OCI-LY7 (cell line): ENCODE data around the gene DNASE1L3. TPM values are rescaled to one million over a fixed set of nuclear protein-coding genes. Genes with fewer than 3 reads are reported as not detected.
A peak's percentile ranks its signal among the peaks of the same experiment; 100 is the strongest.

ENCODE experiments used
- BruUV-seq: library from RNA; stranded (reverse); fragments of 400-500 nt; replicated peaks from 2 replicates; lab custom pipeline; 2021; lab: Mats Ljungman, UMichigan
- CTCF ChIA-PET: fragments of 300-600 bp; sonication (Branson Sonifier 250); formaldehyde crosslinking; loops from one replicate; lab custom pipeline; 2022; ENCODE audit warnings: antibody characterized with exemption; ENCODE audit not compliant: unreplicated experiment; lab: Charles Lee
- POLR2A ChIA-PET: fragments of 300-600 bp; sonication (Branson Sonifier 250); formaldehyde crosslinking; loops from one replicate; lab custom pipeline; 2022; ENCODE audit warnings: antibody characterized with exemption; lab: Charles Lee
- DNase-seq: peaks from one replicate; pipeline ENCODE4 v3.0.0-alpha.2; 2015; ENCODE audit warnings: low spot score
- H2AFZ ChIP-seq: fragments of 200-600 bp; sonication (generic), shearing (Covaris generic); 2 replicates; pipeline ENCODE4 v1.6.1; 2014; ENCODE audit warnings: mild to moderate bottlenecking, antibody characterized with exemption, low read length, moderate library complexity
- H3K27ac ChIP-seq: fragments of 200-600 bp; sonication (generic); 2 replicates; pipeline ENCODE4 v1.5.1; 2014; ENCODE audit warnings: mixed run types, low read depth, mild to moderate bottlenecking, moderate library complexity, low read length, inconsistent platforms; ENCODE audit not compliant: poor library complexity, severe bottlenecking
- H3K36me3 ChIP-seq: fragments of 200-600 bp; sonication (generic); 2 replicates; pipeline ENCODE4 v1.6.1; 2014; ENCODE audit warnings: mild to moderate bottlenecking, antibody characterized with exemption, low read length, moderate library complexity, mixed read lengths; ENCODE audit not compliant: insufficient read depth
- H3K4me1 ChIP-seq: fragments of 200-600 bp; sonication (generic); 2 replicates; pipeline ENCODE4 v1.5.1; 2014; ENCODE audit warnings: mild to moderate bottlenecking, low read length; ENCODE audit not compliant: insufficient read depth, poor library complexity, severe bottlenecking
- H3K4me2 ChIP-seq: fragments of 200-600 bp; sonication (generic); 2 replicates; pipeline ENCODE4 v1.6.1; 2014; ENCODE audit warnings: mild to moderate bottlenecking, low read length
- H3K4me3 ChIP-seq: fragments of 200-600 bp; sonication (generic); 2 replicates; pipeline ENCODE4 v1.5.1; 2014; ENCODE audit warnings: mild to moderate bottlenecking, low read depth, low read length; ENCODE audit not compliant: poor library complexity, severe bottlenecking
- H3K79me2 ChIP-seq: fragments of 200-600 bp; sonication (generic); 2 replicates; pipeline ENCODE4 v1.6.1; 2016; ENCODE audit warnings: low read depth, mild to moderate bottlenecking, low read length, moderate library complexity, mixed read lengths; ENCODE audit not compliant: insufficient read depth
- H3K9me2 ChIP-seq: fragments of 200-600 bp; sonication (generic); 2 replicates; pipeline ENCODE4 v1.6.1; 2016; ENCODE audit warnings: mild to moderate bottlenecking, low read length, mixed read lengths; ENCODE audit not compliant: insufficient read depth
- H3K9me3 ChIP-seq: fragments of 200-600 bp; sonication (generic); 2 replicates; pipeline ENCODE4 v1.6.1; 2014; ENCODE audit warnings: mild to moderate bottlenecking, mixed run types, low read length, mixed read lengths
- H4K20me1 ChIP-seq: fragments of 200-600 bp; sonication (generic); 2 replicates; pipeline ENCODE4 v1.6.1; 2014; ENCODE audit warnings: mild to moderate bottlenecking, antibody characterized with exemption, low read length, moderate library complexity, mixed read lengths; ENCODE audit not compliant: insufficient read depth
- CTCF ChIP-seq: fragments of 200-600 bp; sonication (generic); conservative IDR thresholded peaks from 2 replicates; pipeline ENCODE4 v1.5.1; 2014; ENCODE audit warnings: mild to moderate bottlenecking, antibody characterized with exemption, low read length, moderate library complexity, mixed read lengths
- EZH2phosphoT487 ChIP-seq: fragments of 200-600 bp; sonication (generic); IDR thresholded peaks from 2 replicates; pipeline ENCODE4 v1.6.1; 2018; ENCODE audit warnings: low read depth, borderline replicate concordance, mild to moderate bottlenecking, mixed run types, antibody characterized with exemption, low read length, moderate library complexity, mixed read lengths
- intact Hi-C: fragments of 100-400 bp; cut with micrococcal nuclease; formaldehyde crosslinking; loops from one replicate; pipeline ENCODE4 v1.10.0; 2022; ENCODE audit not compliant: unreplicated experiment
- total RNA-seq, 2 experiments: library from RNA; depleted of rRNA in 1 of 2; stranded (reverse); fragments of >200 nt in 1 of 2; shearing (Covaris generic) in 1 of 2; gene quantifications; 2 replicates each; pipeline ENCODE4 v1.2.3, GENCODE V29; 2014 to 2022

Gene DNASE1L3
- total RNA-seq, 2 experiments from 2014 or later, result 1.3 TPM; not detected in 1

- Histone ChIP-seq H3K9me2 (no peaks in the 10 kb centered on the region), H3K79me2 (no peaks in the 10 kb centered on the region), H3K4me3 (peak overlapping the region; percentile 24), H3K9me3 (no peaks in the 10 kb centered on the region), H3K36me3 (no peaks in the 10 kb centered on the region), H3K4me1 (peaks cover 22% of the 10 kb centered on the region), H3K27ac (no peak overlapping the region), H3K4me2 (peak overlapping the region; percentile 62), H4K20me1 (no peaks in the 10 kb centered on the region), H2AFZ (peak overlapping the region; percentile 91)
- intact Hi-C loops, result loop anchor here (1.0 to 5.0 kb wide), 2 partner anchors 30 to 40 kb away; no protein-coding TSS in a partner anchor
- TF ChIP-seq CTCF, result peak; percentile 92
- TF ChIP-seq EZH2phosphoT487, result no peak
- DNase-seq, result peak; percentile 84
- ChIA-PET CTCF (interaction anchor here (1.0 to 1.8 kb wide), 5 partner anchors 14 to 40 kb away, joined by 3 to 10 read pairs (median 4); no protein-coding TSS in a partner anchor), POLR2A (interaction anchor here (0.6 to 1.1 kb wide), 7 partner anchors 10 to 1073 kb away, joined by 3 to 5 read pairs (median 4); no protein-coding TSS in a partner anchor)
- no TSS peak for BruUV-seq
These were observed 6.5 kb upstream of the DNASE1L3 start for GRCh38 chr3:58217209-58217811.

- H3K4me3 ChIP-seq, result no peak overlapping the region
- no TSS peak for BruUV-seq
- no peak overlapping the region for H3K4me2 ChIP-seq
- DNase-seq, result no peak
- no peaks in the 10 kb centered on the region for H4K20me1 ChIP-seq
- no peaks in the 10 kb centered on the region for H3K9me3 ChIP-seq
- no peaks in the 10 kb centered on the region for H3K36me3 ChIP-seq
- H3K4me1 ChIP-seq, result peaks cover 22% of the 10 kb centered on the region
- no peaks in the 10 kb centered on the region for H3K79me2 ChIP-seq
- TF ChIP-seq EZH2phosphoT487, result no peak
- TF ChIP-seq CTCF, result no peak
- H3K27ac ChIP-seq, result no peak overlapping the region
- intact Hi-C loops, result loop anchor here (1.0 to 5.0 kb wide), 2 partner anchors 29 to 39 kb away; no protein-coding TSS in a partner anchor
- POLR2A ChIA-PET, result interaction anchor here (0.6 to 1.1 kb wide), 3 partner anchors 28 to 254 kb away, joined by 3 to 4 read pairs (median 4); no protein-coding TSS in a partner anchor
- no peak overlapping the region; the same call in 1 of the 2 replicates for H2AFZ ChIP-seq
- CTCF ChIA-PET, result interaction anchor here (1.0 to 1.8 kb wide), 2 partner anchors 13 to 29 kb away, joined by 4 to 10 read pairs; no protein-coding TSS in a partner anchor
- no peaks in the 10 kb centered on the region for H3K9me2 ChIP-seq
These were observed 5.9 kb upstream of the DNASE1L3 start for GRCh38 chr3:58216496-58217195.
